Mesenchymal stem cell (in vitro differentiated cells and primary cell): ENCODE measurements around the gene GALNT2.

Experiments
- DNase-seq: peaks from one replicate; pipeline ENCODE4 v3.0.0-alpha.2; 2013
- H2AFZ ChIP-seq: one replicate; pipeline ENCODE4 v1.6.1; 2013; ENCODE audit warnings: low read depth, mild to moderate bottlenecking, control low read depth, inconsistent platforms, low read length, moderate library complexity
- H2AK5ac ChIP-seq: 2 replicates; pipeline ENCODE4 v1.6.1; 2013; ENCODE audit warnings: low read length, moderate library complexity, mild to moderate bottlenecking, inconsistent platforms; ENCODE audit not compliant: severe bottlenecking
- H2BK120ac ChIP-seq: one replicate; pipeline ENCODE4 v1.6.1; 2013; ENCODE audit warnings: low read depth, mild to moderate bottlenecking, inconsistent platforms, low read length, moderate library complexity
- H2BK12ac ChIP-seq, 2 experiments: one replicate each; pipeline ENCODE4 v1.6.1; 2013; ENCODE audit warnings: inconsistent platforms in 2 of 2, low read length in 2 of 2, mild to moderate bottlenecking in 2 of 2, moderate library complexity in 2 of 2, control low read depth in 1 of 2
- H2BK15ac ChIP-seq: one replicate; pipeline ENCODE4 v1.6.1; 2013; ENCODE audit warnings: mild to moderate bottlenecking, low read depth, inconsistent platforms; ENCODE audit not compliant: poor library complexity, severe bottlenecking
- H2BK5ac ChIP-seq: 2 replicates; pipeline ENCODE4 v1.6.1; 2013; ENCODE audit warnings: low read depth, mild to moderate bottlenecking, low read length, control low read depth, inconsistent platforms; ENCODE audit not compliant: poor library complexity, severe bottlenecking
- H3K14ac ChIP-seq, 2 experiments: one replicate each; pipeline ENCODE4 v1.6.1; 2013; ENCODE audit warnings: inconsistent platforms in 2 of 2, low read length in 2 of 2, control low read depth in 1 of 2, mild to moderate bottlenecking in 1 of 2, moderate library complexity in 1 of 2
- H3K18ac ChIP-seq, 2 experiments: one replicate each; pipeline ENCODE4 v1.6.1; 2013; ENCODE audit warnings: inconsistent platforms in 2 of 2, low read length in 2 of 2, control low read depth in 1 of 2, low read depth in 1 of 2, mild to moderate bottlenecking in 1 of 2
- H3K23ac ChIP-seq, 2 experiments: one replicate each; pipeline ENCODE4 v1.6.1; 2013; ENCODE audit warnings: inconsistent platforms in 2 of 2, low read length in 2 of 2, mild to moderate bottlenecking in 2 of 2, moderate library complexity in 2 of 2, control low read depth in 1 of 2
- H3K27ac ChIP-seq: 2 replicates; pipeline ENCODE4 v1.5.1; 2013; ENCODE audit warnings: mild to moderate bottlenecking, moderate library complexity, low read length, control low read depth, inconsistent platforms; ENCODE audit not compliant: poor library complexity, severe bottlenecking
- H3K27me3 ChIP-seq, 2 experiments: 2 replicates each; pipeline versions ENCODE4 v1.6.1 to v1.7.0; 2013; ENCODE audit warnings: low read length in 2 of 2, mild to moderate bottlenecking in 2 of 2, moderate library complexity in 2 of 2, control low read depth in 1 of 2, inconsistent platforms in 1 of 2; ENCODE audit not compliant: control insufficient read depth in 1 of 2, insufficient read depth in 1 of 2
- H3K36me3 ChIP-seq, 2 experiments: 2 replicates each; pipeline versions ENCODE4 v1.6.1 to v1.7.0; 2013; ENCODE audit warnings: low read length in 2 of 2, control low read depth in 1 of 2, inconsistent platforms in 1 of 2, low read depth in 1 of 2, mild to moderate bottlenecking in 1 of 2; ENCODE audit not compliant: insufficient read depth in 2 of 2, control insufficient read depth in 1 of 2
- H3K4ac ChIP-seq, 2 experiments: one replicate each; pipeline ENCODE4 v1.6.1; 2013; ENCODE audit warnings: inconsistent platforms in 2 of 2, low read length in 2 of 2, mild to moderate bottlenecking in 2 of 2, moderate library complexity in 2 of 2, control low read depth in 1 of 2, low read depth in 1 of 2
- H3K4me1 ChIP-seq: 2 replicates; pipeline ENCODE4 v1.6.1; 2013; ENCODE audit warnings: low read depth, low read length, control low read depth; ENCODE audit not compliant: control insufficient read depth, insufficient read depth
- H3K4me2 ChIP-seq: 2 replicates; pipeline ENCODE4 v1.6.1; 2013; ENCODE audit warnings: low read length, mild to moderate bottlenecking, inconsistent platforms; ENCODE audit not compliant: poor library complexity, severe bottlenecking
- H3K4me3 ChIP-seq, 2 experiments: 2 replicates each; pipeline versions ENCODE4 v1.5.1 to v1.7.0; 2013; ENCODE audit warnings: low read length in 2 of 2, mild to moderate bottlenecking in 2 of 2, control low read depth in 1 of 2, low read depth in 1 of 2; ENCODE audit not compliant: insufficient read depth in 1 of 2
- H3K79me1 ChIP-seq: replicated peaks from 2 replicates; pipeline ENCODE4 v1.6.1; 2013; ENCODE audit warnings: mild to moderate bottlenecking, control low read depth, low read length, inconsistent platforms; ENCODE audit not compliant: poor library complexity, severe bottlenecking
- H3K9ac ChIP-seq: 2 replicates; pipeline ENCODE4 v1.7.0; 2013; ENCODE audit warnings: mild to moderate bottlenecking, low read length, moderate library complexity
- H3K9me3 ChIP-seq: 2 replicates; pipeline ENCODE4 v1.7.0; 2013; ENCODE audit warnings: mild to moderate bottlenecking, low read length; ENCODE audit not compliant: control insufficient read depth
- H4K8ac ChIP-seq: one replicate; pipeline ENCODE4 v1.6.1; 2013; ENCODE audit warnings: inconsistent platforms, mild to moderate bottlenecking, low read length, moderate library complexity
- H4K91ac ChIP-seq: one replicate; pipeline ENCODE4 v1.6.1; 2013; ENCODE audit warnings: mild to moderate bottlenecking, low read length, inconsistent platforms
- WGBS: methylation state at CpG from one replicate; pipeline ENCODE4 v1.1.7; 2013; ENCODE audit warnings: mixed read lengths; 5-methylcytosine and 5-hydroxymethylcytosine counted together

The GALNT2 gene

GRCh38 chr1:230295367-230295766, 228.3 kb downstream of the GALNT2 start:
- H3K36me3 ChIP-seq: no peaks in the 10 kb centered on the region
- no peak overlapping the region for H3K4me2 ChIP-seq
- WGBS: 77% methylated on average over 2 of the region's 3 CpGs

GRCh38 chr1:230299191-230300006, 232.4 kb downstream of the GALNT2 start:
- Histone ChIP-seq H2BK12ac (no peak overlapping the region), H3K36me3 (no peaks in the 10 kb centered on the region), H3K4me3 (no peak overlapping the region), H2BK120ac (no peak overlapping the region), H3K4me2 (no peak overlapping the region), H2AK5ac (no peak overlapping the region), H3K9me3 (no peaks in the 10 kb centered on the region), H3K9ac (no peak overlapping the region), H4K91ac (no peak overlapping the region), H3K79me1 (no peaks in the 10 kb centered on the region), H3K18ac (no peak overlapping the region), H3K27me3 (peaks cover 12 to 21% of the 10 kb centered on the region in 2 experiments), H3K14ac (no peak overlapping the region), H2BK15ac (no peak overlapping the region), H3K4me1 (peaks cover 2% of the 10 kb centered on the region), H3K27ac (no peak overlapping the region), H4K8ac (no peak overlapping the region), H3K23ac (no peak overlapping the region), H2AFZ (no peak overlapping the region), H3K4ac (no peak overlapping the region), H2BK5ac (no peak overlapping the region)
- no peak for DNase-seq
- WGBS: 85% methylated on average over 15 of the region's 15 CpGs

More at GRCh38 chr1:230295367-230295766, 228.3 kb downstream of the GALNT2 start:
- peaks cover 41 to 51% of the 10 kb centered on the region in 2 experiments for H3K27me3 ChIP-seq
- no peak overlapping the region for H3K18ac ChIP-seq
- no peak overlapping the region for H2BK15ac ChIP-seq
- H3K9me3 ChIP-seq: no peaks in the 10 kb centered on the region
- no peak overlapping the region for H3K27ac ChIP-seq
- no peak overlapping the region for H3K9ac ChIP-seq
- H4K91ac ChIP-seq: no peak overlapping the region
- no peak overlapping the region for H3K4ac ChIP-seq
- no peak overlapping the region for H3K14ac ChIP-seq
- peaks cover 2% of the 10 kb centered on the region for H3K4me1 ChIP-seq
- H2BK12ac ChIP-seq: no peak overlapping the region
- H2BK5ac ChIP-seq: no peak overlapping the region
- no peak overlapping the region for H2AK5ac ChIP-seq
- no peak overlapping the region for H3K23ac ChIP-seq
- no peak overlapping the region for H2BK120ac ChIP-seq
- no peak overlapping the region for H3K4me3 ChIP-seq
- DNase-seq: no peak
- no peaks in the 10 kb centered on the region for H3K79me1 ChIP-seq
- no peak overlapping the region for H2AFZ ChIP-seq
- H4K8ac ChIP-seq: no peak overlapping the region

- DNase-seq: no peak
- peaks cover 5 to 12% of the 10 kb centered on the region in 2 experiments for H3K27me3 ChIP-seq
- H2AK5ac ChIP-seq: no peak overlapping the region
- H3K36me3 ChIP-seq: no peaks in the 10 kb centered on the region
- no peak overlapping the region for H4K8ac ChIP-seq
- no peak overlapping the region for H2BK120ac ChIP-seq
- no peak overlapping the region for H3K4ac ChIP-seq
- no peak overlapping the region for H2BK5ac ChIP-seq
- H3K79me1 ChIP-seq: no peaks in the 10 kb centered on the region
- no peak overlapping the region for H3K9ac ChIP-seq
- H3K4me3 ChIP-seq: no peak overlapping the region
- no peak overlapping the region for H2BK15ac ChIP-seq
- H3K14ac ChIP-seq: peak overlapping the region in 1 of 2 experiments; percentile 7
- H2BK12ac ChIP-seq: no peak overlapping the region
- no peak overlapping the region for H3K18ac ChIP-seq
- peaks cover 2% of the 10 kb centered on the region for H3K4me1 ChIP-seq
- no peak overlapping the region for H3K23ac ChIP-seq
- H3K9me3 ChIP-seq: no peaks in the 10 kb centered on the region
- no peak overlapping the region for H2AFZ ChIP-seq
- H3K27ac ChIP-seq: no peak overlapping the region
- no peak overlapping the region for H3K4me2 ChIP-seq
- 85% methylated on average over 23 of the region's 26 CpGs for WGBS
- H4K91ac ChIP-seq: no peak overlapping the region
Observed at GRCh38 chr1:230300322-230301301, 233.6 kb downstream of the GALNT2 start.

GRCh38 chr1:230301322-230301721, 234.3 kb downstream of the GALNT2 start:
- Histone ChIP-seq H3K23ac (no peak overlapping the region), H3K4me3 (no peak overlapping the region), H3K9ac (no peak overlapping the region), H2BK15ac (no peak overlapping the region), H3K4me1 (peaks cover 2% of the 10 kb centered on the region), H2BK5ac (no peak overlapping the region), H3K4me2 (no peak overlapping the region), H2AFZ (no peak overlapping the region), H4K91ac (no peak overlapping the region), H4K8ac (no peak overlapping the region), H3K27ac (no peak overlapping the region), H3K4ac (no peak overlapping the region), H2BK120ac (no peak overlapping the region), H3K36me3 (no peaks in the 10 kb centered on the region), H2AK5ac (no peak overlapping the region), H3K9me3 (no peaks in the 10 kb centered on the region), H3K14ac (no peak overlapping the region), H2BK12ac (no peak overlapping the region), H3K27me3 (peaks cover under 1 to 12% of the 10 kb centered on the region in 2 experiments), H3K79me1 (no peaks in the 10 kb centered on the region), H3K18ac (no peak overlapping the region)
- no peak for DNase-seq
- 92% methylated on average over 8 of the region's 8 CpGs for WGBS
